SU-DHL-6 (cell line): Measurements from ENCODE around the gene ENDOU.

Source experiments
- H2AFZ ChIP-seq: fragments of 200-600 bp; sonication (generic); 2 replicates; pipeline ENCODE4 v1.6.1; 2014; ENCODE audit warnings: low read depth, mild to moderate bottlenecking, moderate library complexity, mixed read lengths, antibody characterized with exemption, low read length; ENCODE audit not compliant: severe bottlenecking
- H3F3A ChIP-seq: fragments of 200-600 bp; shearing (Covaris generic); 2 replicates; pipeline ENCODE4 v1.6.0; 2016; ENCODE audit warnings: antibody characterized with exemption, mild to moderate bottlenecking; ENCODE audit not compliant: insufficient read depth
- H3K27ac ChIP-seq: fragments of 200-600 bp; sonication (generic); 2 replicates; pipeline ENCODE4 v1.5.1; 2016; ENCODE audit warnings: low read depth, mild to moderate bottlenecking, low read length, moderate library complexity, mixed read lengths
- H3K27me3 ChIP-seq: fragments of 200-600 bp; sonication (generic), shearing (Covaris generic); 2 replicates; pipeline ENCODE4 v1.6.0; 2014; ENCODE audit warnings: mild to moderate bottlenecking, low read length
- H3K36me3 ChIP-seq: fragments of 200-600 bp; sonication (generic); 2 replicates; pipeline ENCODE4 v1.6.1; 2014; ENCODE audit warnings: mild to moderate bottlenecking, low read length, mixed read lengths
- H3K4me2 ChIP-seq: fragments of 300-600, 200-600 bp; shearing (Covaris generic), sonication (generic); 2 replicates; pipeline ENCODE4 v1.6.0; 2014; ENCODE audit warnings: low read length, low read depth, mild to moderate bottlenecking; ENCODE audit not compliant: poor library complexity, severe bottlenecking
- H3K4me3 ChIP-seq: fragments of 200-600 bp; sonication (generic); 2 replicates; pipeline ENCODE4 v1.5.1; 2014; ENCODE audit warnings: antibody characterized with exemption, low read length, mild to moderate bottlenecking, mixed read lengths; ENCODE audit not compliant: insufficient read depth, poor library complexity, severe bottlenecking
- H3K79me2 ChIP-seq: fragments of 200-600 bp; sonication (generic); 2 replicates; pipeline ENCODE4 v1.6.1; 2014; ENCODE audit warnings: mild to moderate bottlenecking, low read length, moderate library complexity; ENCODE audit not compliant: insufficient read depth
- H3K9ac ChIP-seq: fragments of 200-600 bp; sonication (generic); 2 replicates; pipeline ENCODE4 v1.7.0; 2014; ENCODE audit warnings: mild to moderate bottlenecking, low read length
- H3K9me2 ChIP-seq: fragments of 200-600 bp; sonication (generic); replicated peaks from 2 replicates; pipeline ENCODE4 v1.6.1; 2014; ENCODE audit warnings: low read length; ENCODE audit not compliant: insufficient read depth
- H3K9me3 ChIP-seq: fragments of 200-600 bp; sonication (generic); 2 replicates; pipeline ENCODE4 v1.6.1; 2014; ENCODE audit warnings: low read length, mixed read lengths; ENCODE audit not compliant: insufficient read depth
- H4K20me1 ChIP-seq: fragments of 200-600 bp; sonication (generic); 2 replicates; pipeline ENCODE4 v1.6.1; 2014; ENCODE audit warnings: low read depth, mild to moderate bottlenecking, antibody characterized with exemption, low read length, moderate library complexity, mixed read lengths
- EZH2phosphoT487 ChIP-seq: fragments of 200-600 bp; sonication (generic), shearing (Covaris generic); conservative IDR thresholded peaks from 2 replicates; pipeline ENCODE4 v1.6.1; 2018; ENCODE audit warnings: mild to moderate bottlenecking, antibody characterized with exemption, low read length, moderate library complexity, mixed read lengths
- TF ChIP-seq, protein P1 (sequence below): fragments of 200-600 bp; sonication (generic); IDR thresholded peaks from one replicate; pipeline ENCODE4 v1.5.1; 2017; ENCODE audit warnings: antibody characterized with exemption, mild to moderate bottlenecking, low read length, moderate library complexity; ENCODE audit not compliant: insufficient read depth, poor library complexity, severe bottlenecking

ENDOU gene

DNA sequence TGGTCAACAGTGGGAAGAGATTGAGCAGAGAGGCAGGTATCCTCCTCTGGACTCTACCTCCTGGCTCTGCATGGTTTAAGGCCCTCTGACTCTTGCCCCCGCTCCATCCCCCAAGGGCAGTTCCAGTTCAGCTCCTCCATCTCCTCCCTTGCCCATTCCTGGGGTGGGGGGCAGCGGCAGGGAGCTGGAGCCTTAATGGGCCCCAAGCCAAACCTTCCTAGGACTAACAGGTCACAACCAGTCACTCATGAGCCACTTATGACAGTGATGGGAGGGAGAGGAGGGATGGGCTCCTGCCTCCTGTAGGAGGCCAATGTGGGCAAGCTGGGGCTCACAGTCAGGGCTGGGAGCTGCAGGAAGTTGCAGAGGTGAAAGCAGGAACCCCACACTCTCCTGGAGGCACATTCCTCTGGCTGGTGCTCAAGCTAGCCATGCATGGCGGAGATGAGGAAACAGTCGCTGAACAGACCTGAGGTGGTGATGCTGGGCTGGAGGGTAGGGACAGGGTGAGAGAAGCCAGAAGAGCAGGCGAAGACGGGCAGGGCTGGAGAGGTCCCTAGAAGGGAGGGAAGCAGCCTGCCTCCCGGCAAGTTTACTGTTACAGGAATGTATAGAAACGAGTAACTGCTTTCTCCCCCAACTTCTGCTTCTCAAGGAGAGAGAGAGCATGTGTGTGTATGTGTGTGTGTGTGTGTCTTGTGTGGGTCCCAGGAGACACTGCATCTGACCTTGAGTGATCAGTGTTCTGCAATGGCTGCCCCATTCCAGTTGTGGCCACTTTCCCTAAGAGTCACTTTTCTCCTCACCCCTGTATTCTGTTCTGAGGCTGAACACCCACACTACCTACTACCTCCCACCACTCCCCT, 38.4 kb upstream of the ENDOU start:
- no peaks in the 10 kb centered on the region for H3K36me3 ChIP-seq
- H2AFZ ChIP-seq = no peak overlapping the region
- H3K27ac ChIP-seq = no peak overlapping the region
- no peaks in the 10 kb centered on the region for H4K20me1 ChIP-seq
- H3K9me3 ChIP-seq = no peaks in the 10 kb centered on the region
- no peaks in the 10 kb centered on the region for H3K9me2 ChIP-seq
- no peaks in the 10 kb centered on the region for H3K79me2 ChIP-seq
- no peak overlapping the region for H3K4me3 ChIP-seq
- no peak overlapping the region for H3K9ac ChIP-seq
- no peaks in the 10 kb centered on the region for H3F3A ChIP-seq
- H3K4me2 ChIP-seq = no peak overlapping the region
- H3K27me3 ChIP-seq = no peaks in the 10 kb centered on the region
- no peak for TF ChIP-seq EZH2phosphoT487
- TF ChIP-seq, protein P1, sequence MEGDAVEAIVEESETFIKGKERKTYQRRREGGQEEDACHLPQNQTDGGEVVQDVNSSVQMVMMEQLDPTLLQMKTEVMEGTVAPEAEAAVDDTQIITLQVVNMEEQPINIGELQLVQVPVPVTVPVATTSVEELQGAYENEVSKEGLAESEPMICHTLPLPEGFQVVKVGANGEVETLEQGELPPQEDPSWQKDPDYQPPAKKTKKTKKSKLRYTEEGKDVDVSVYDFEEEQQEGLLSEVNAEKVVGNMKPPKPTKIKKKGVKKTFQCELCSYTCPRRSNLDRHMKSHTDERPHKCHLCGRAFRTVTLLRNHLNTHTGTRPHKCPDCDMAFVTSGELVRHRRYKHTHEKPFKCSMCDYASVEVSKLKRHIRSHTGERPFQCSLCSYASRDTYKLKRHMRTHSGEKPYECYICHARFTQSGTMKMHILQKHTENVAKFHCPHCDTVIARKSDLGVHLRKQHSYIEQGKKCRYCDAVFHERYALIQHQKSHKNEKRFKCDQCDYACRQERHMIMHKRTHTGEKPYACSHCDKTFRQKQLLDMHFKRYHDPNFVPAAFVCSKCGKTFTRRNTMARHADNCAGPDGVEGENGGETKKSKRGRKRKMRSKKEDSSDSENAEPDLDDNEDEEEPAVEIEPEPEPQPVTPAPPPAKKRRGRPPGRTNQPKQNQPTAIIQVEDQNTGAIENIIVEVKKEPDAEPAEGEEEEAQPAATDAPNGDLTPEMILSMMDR = no peak

DNA sequence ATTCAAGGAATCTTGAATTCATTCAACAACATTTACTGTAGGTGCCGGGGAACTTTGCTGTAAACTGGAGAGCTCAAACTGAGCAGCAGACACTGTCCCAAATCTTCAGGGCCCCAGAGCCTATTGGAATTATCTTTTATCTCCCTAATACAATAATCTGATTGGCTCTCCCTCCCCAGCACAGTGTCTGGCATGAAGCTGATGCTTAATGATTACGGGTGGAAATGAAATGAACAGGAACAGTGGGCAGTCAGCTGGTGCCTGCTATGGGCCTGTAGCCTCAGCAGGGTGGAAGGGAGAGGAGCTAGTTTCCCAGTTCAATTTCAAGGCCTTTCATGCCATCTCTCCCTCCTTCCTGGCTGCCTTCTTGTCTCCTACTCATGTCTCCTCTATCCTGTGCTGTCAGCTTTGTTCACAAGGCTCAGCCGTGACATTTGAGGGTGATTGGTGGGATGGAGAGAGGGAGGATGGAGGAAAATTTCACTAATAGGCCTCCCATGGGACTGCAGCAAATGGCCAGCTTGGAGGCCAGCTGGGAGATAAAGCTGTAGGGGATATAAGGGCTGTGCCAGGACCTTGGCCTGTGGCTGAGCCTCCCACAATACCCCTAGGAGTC, 37.7 kb upstream of the ENDOU start:
- Histone ChIP-seq H3K27me3 (no peaks in the 10 kb centered on the region), H3K27ac (no peak overlapping the region), H2AFZ (no peak overlapping the region), H3K9ac (no peak overlapping the region), H3K4me3 (no peak overlapping the region), H3F3A (no peaks in the 10 kb centered on the region), H4K20me1 (no peaks in the 10 kb centered on the region), H3K79me2 (no peaks in the 10 kb centered on the region), H3K9me2 (no peaks in the 10 kb centered on the region), H3K4me2 (no peak overlapping the region), H3K36me3 (no peaks in the 10 kb centered on the region), H3K9me3 (no peaks in the 10 kb centered on the region)
- TF ChIP-seq EZH2phosphoT487 = no peak
- TF ChIP-seq, protein P1 = no peak

DNA sequence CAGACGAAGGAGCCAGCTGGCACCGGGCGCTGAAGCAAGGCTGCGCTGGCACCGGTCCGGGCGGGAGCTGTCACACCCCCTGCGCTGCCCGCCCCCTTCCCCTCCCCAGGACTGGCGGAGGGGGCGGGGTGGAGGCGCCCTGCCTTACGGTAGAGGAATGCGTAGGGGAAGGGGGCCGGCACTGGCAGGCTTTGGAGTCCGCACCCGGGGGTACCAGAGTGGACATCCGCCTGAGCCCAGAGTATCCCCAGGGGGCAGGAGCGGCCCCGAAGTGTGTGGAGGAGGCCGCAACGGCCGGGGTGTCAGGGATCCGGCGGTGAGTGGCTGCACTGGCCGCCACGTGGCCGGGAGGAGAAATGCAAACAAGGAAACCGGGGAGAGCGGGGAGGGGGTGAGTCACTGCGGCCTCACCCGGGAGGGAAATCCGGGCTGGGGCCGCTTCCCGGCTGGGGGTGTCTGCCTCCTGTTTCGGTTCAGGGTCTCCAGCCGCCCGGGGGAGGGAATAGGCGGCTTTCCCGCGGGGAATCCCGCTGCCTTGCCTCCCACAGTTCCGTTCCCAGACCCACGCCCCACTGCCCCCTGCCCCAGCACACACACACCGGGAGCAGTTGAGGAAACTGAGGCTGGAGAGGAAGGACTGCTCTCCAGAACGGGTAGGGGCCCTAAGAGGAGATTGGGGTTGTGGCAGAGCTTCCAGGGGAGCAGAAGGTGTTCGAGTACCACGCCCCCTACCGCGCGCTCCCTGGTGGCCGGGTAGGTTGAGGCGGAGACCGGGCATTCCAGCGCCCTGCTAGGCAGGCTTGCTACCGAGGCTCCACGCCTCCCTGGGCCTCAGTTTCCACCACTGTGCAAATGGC, 33.8 kb upstream of the ENDOU start, which contains the start of gene RAPGEF3:
Gene RAPGEF3, minus strand, starts transcription at position 47 of the 857 bp plus-strand sequence. CDS start 324 bp downstream, outside the sequence.
- no peaks in the 10 kb centered on the region for H3K9me3 ChIP-seq
- H3K27ac ChIP-seq = no peak within 1 kb of the TSS
- no peak for TF ChIP-seq EZH2phosphoT487
- TF ChIP-seq, protein P1 = peak; percentile 49

More for the DNA sequence above, 33.8 kb upstream of the ENDOU start, which contains the start of gene RAPGEF3:
- H3K27me3 ChIP-seq = no peaks in the 10 kb centered on the region
- no peaks in the 10 kb centered on the region for H3K36me3 ChIP-seq
- no peaks in the 10 kb centered on the region for H4K20me1 ChIP-seq
- no peaks in the 10 kb centered on the region for H3K9me2 ChIP-seq
- H3K9ac ChIP-seq = peak within 1 kb of the TSS; percentile 34; the same call in 1 of the 2 replicates
- peak within 1 kb of the TSS; percentile 66 for H3K4me2 ChIP-seq
- H3K4me3 ChIP-seq = peak within 1 kb of the TSS; percentile 47
- no peaks in the 10 kb centered on the region for H3F3A ChIP-seq
- no peaks in the 10 kb centered on the region for H3K79me2 ChIP-seq
- H2AFZ ChIP-seq = peak within 1 kb of the TSS; percentile 71
